ENCODE data around the gene LTBP2.

The LTBP2 gene

GRCh38 chr14:74551431-74552371, 60.3 kb downstream of the LTBP2 start:
- Histone ChIP-seq H3K9me3 (ENCODE audit: control extremely low read depth in 1 of 5, control insufficient read depth in 4 of 5, insufficient read depth in 2 of 5, low read depth in 1 of 5, low read length in 4 of 5) (no peaks in the 10 kb centered on the region), H3K36me3 (ENCODE audit: control insufficient read depth in 4 of 4, insufficient read depth in 4 of 4, low read length in 3 of 4) (no peaks in the 10 kb centered on the region), H3K4me1 (ENCODE audit: control extremely low read depth in 1 of 4, control insufficient read depth in 4 of 4, insufficient read depth in 4 of 4, low read length in 3 of 4) (peaks cover 0 to 23% (median 17%) of the 10 kb centered on the region in 4 experiments), H3K4me3 (ENCODE audit: control insufficient read depth in 1 of 7, extremely low read depth in 1 of 7, insufficient read depth in 4 of 7, low read depth in 2 of 7, low read length in 6 of 7) (no peak overlapping the region), H3K27me3 (replicated peaks in 2 of 5; ENCODE audit: control insufficient read depth in 4 of 5, insufficient read depth in 5 of 5, low read length in 4 of 5) (no peaks in the 10 kb centered on the region), H3K27ac (ENCODE audit: insufficient read depth in 1 of 2, low read depth in 1 of 2, low read length in 2 of 2, poor library complexity in 1 of 2, severe bottlenecking in 2 of 2) (no peak overlapping the region)
- no peak for DNase-seq
- WGBS (ENCODE audit: insufficient coverage): 92% methylated on average over 15 of the region's 21 CpGs
- POLR2A ChIA-PET: no interaction called here
- CTCF ChIA-PET: interaction anchor here (0.7 to 1.7 kb wide), 3 partner anchors 14 to 93 kb away, joined by 3 read pairs; no protein-coding TSS in a partner anchor

- Histone ChIP-seq H3K36me3 (ENCODE audit: control insufficient read depth in 4 of 4, insufficient read depth in 4 of 4, low read length in 3 of 4) (no peaks in the 10 kb centered on the region), H3K4me3 (ENCODE audit: control insufficient read depth in 1 of 7, extremely low read depth in 1 of 7, insufficient read depth in 4 of 7, low read depth in 2 of 7, low read length in 6 of 7) (no peak overlapping the region), H3K27ac (ENCODE audit: insufficient read depth in 1 of 2, low read depth in 1 of 2, low read length in 2 of 2, poor library complexity in 1 of 2, severe bottlenecking in 2 of 2) (no peak overlapping the region), H3K4me1 (ENCODE audit: control extremely low read depth in 1 of 4, control insufficient read depth in 4 of 4, insufficient read depth in 4 of 4, low read length in 3 of 4) (peaks cover 0 to 23% (median 17%) of the 10 kb centered on the region in 4 experiments), H3K27me3 (replicated peaks in 2 of 5; ENCODE audit: control insufficient read depth in 4 of 5, insufficient read depth in 5 of 5, low read length in 4 of 5) (no peaks in the 10 kb centered on the region), H3K9me3 (ENCODE audit: control extremely low read depth in 1 of 5, control insufficient read depth in 4 of 5, insufficient read depth in 2 of 5, low read depth in 1 of 5, low read length in 4 of 5) (no peaks in the 10 kb centered on the region)
- 96% methylated on average over 6 of the region's 11 CpGs for WGBS (ENCODE audit: insufficient coverage)
- ChIA-PET POLR2A (no interaction called here), CTCF (interaction anchor here (1.7 kb wide), 1 partner anchor 14 kb away, joined by 3 read pairs; no protein-coding TSS in a partner anchor)
- no peak for DNase-seq
Observed at GRCh38 chr14:74551001-74551400, 61.0 kb downstream of the LTBP2 start.

- no peaks in the 10 kb centered on the region for H3K27me3 ChIP-seq (replicated peaks in 2 of 5; ENCODE audit: control insufficient read depth in 4 of 5, insufficient read depth in 5 of 5, low read length in 4 of 5)
- no peak overlapping the region for H3K4me3 ChIP-seq (ENCODE audit: control insufficient read depth in 1 of 7, extremely low read depth in 1 of 7, insufficient read depth in 4 of 7, low read depth in 2 of 7, low read length in 6 of 7)
- H3K9me3 ChIP-seq (ENCODE audit: control extremely low read depth in 1 of 5, control insufficient read depth in 4 of 5, insufficient read depth in 2 of 5, low read depth in 1 of 5, low read length in 4 of 5): no peaks in the 10 kb centered on the region
- no peak overlapping the region for H3K27ac ChIP-seq (ENCODE audit: insufficient read depth in 1 of 2, low read depth in 1 of 2, low read length in 2 of 2, poor library complexity in 1 of 2, severe bottlenecking in 2 of 2)
- ChIA-PET CTCF (interaction anchor here (1.3 to 1.7 kb wide), 2 partner anchors 13 to 15 kb away, joined by 3 read pairs; no protein-coding TSS in a partner anchor), POLR2A (interaction anchor here (0.5 kb wide), 1 partner anchor 20 kb away, joined by 3 read pairs; no protein-coding TSS in a partner anchor)
- DNase-seq: no peak
- H3K36me3 ChIP-seq (ENCODE audit: control insufficient read depth in 4 of 4, insufficient read depth in 4 of 4, low read length in 3 of 4): no peaks in the 10 kb centered on the region
- WGBS (ENCODE audit: insufficient coverage): 0% methylated on average over 1 of the region's 1 CpG
- peaks cover 0 to 17% (median 13%) of the 10 kb centered on the region in 4 experiments for H3K4me1 ChIP-seq (ENCODE audit: control extremely low read depth in 1 of 4, control insufficient read depth in 4 of 4, insufficient read depth in 4 of 4, low read length in 3 of 4)
Observed at GRCh38 chr14:74550071-74550470, 62.0 kb downstream of the LTBP2 start.

- no peaks in the 10 kb centered on the region for H3K9me3 ChIP-seq (ENCODE audit: control extremely low read depth in 1 of 5, control insufficient read depth in 4 of 5, insufficient read depth in 2 of 5, low read depth in 1 of 5, low read length in 4 of 5)
- H3K27ac ChIP-seq (ENCODE audit: insufficient read depth in 1 of 2, low read depth in 1 of 2, low read length in 2 of 2, poor library complexity in 1 of 2, severe bottlenecking in 2 of 2): no peak overlapping the region
- H3K36me3 ChIP-seq (ENCODE audit: control insufficient read depth in 4 of 4, insufficient read depth in 4 of 4, low read length in 3 of 4): no peaks in the 10 kb centered on the region
- ChIA-PET POLR2A (interaction anchor here (0.5 kb wide), 1 partner anchor 20 kb away, joined by 3 read pairs; no protein-coding TSS in a partner anchor), CTCF (interaction anchor here (1.3 kb wide), 1 partner anchor 15 kb away, joined by 3 read pairs; no protein-coding TSS in a partner anchor)
- peaks cover 0 to 13% (median 9%) of the 10 kb centered on the region in 4 experiments for H3K4me1 ChIP-seq (ENCODE audit: control extremely low read depth in 1 of 4, control insufficient read depth in 4 of 4, insufficient read depth in 4 of 4, low read length in 3 of 4)
- H3K4me3 ChIP-seq (ENCODE audit: control insufficient read depth in 1 of 7, extremely low read depth in 1 of 7, insufficient read depth in 4 of 7, low read depth in 2 of 7, low read length in 6 of 7): no peak overlapping the region
- H3K27me3 ChIP-seq (replicated peaks in 2 of 5; ENCODE audit: control insufficient read depth in 4 of 5, insufficient read depth in 5 of 5, low read length in 4 of 5): no peaks in the 10 kb centered on the region
- 100% methylated on average over 1 of the region's 1 CpG for WGBS (ENCODE audit: insufficient coverage)
- no peak for DNase-seq
Observed at GRCh38 chr14:74549588-74549987, 62.4 kb downstream of the LTBP2 start.

- no peaks in the 10 kb centered on the region for H3K36me3 ChIP-seq (ENCODE audit: control insufficient read depth in 4 of 4, insufficient read depth in 4 of 4, low read length in 3 of 4)
- H3K4me3 ChIP-seq (ENCODE audit: control insufficient read depth in 1 of 7, extremely low read depth in 1 of 7, insufficient read depth in 4 of 7, low read depth in 2 of 7, low read length in 6 of 7): no peak overlapping the region
- no peak overlapping the region for H3K27ac ChIP-seq (ENCODE audit: insufficient read depth in 1 of 2, low read depth in 1 of 2, low read length in 2 of 2, poor library complexity in 1 of 2, severe bottlenecking in 2 of 2)
- H3K27me3 ChIP-seq (replicated peaks in 2 of 5; ENCODE audit: control insufficient read depth in 4 of 5, insufficient read depth in 5 of 5, low read length in 4 of 5): no peaks in the 10 kb centered on the region
- ChIA-PET CTCF (interaction anchor here (1.2 kb wide), 1 partner anchor 63 kb away, joined by 4 read pairs; the partner anchor contains the start of gene LTBP2), POLR2A (no interaction called here)
- H3K9me3 ChIP-seq (ENCODE audit: control extremely low read depth in 1 of 5, control insufficient read depth in 4 of 5, insufficient read depth in 2 of 5, low read depth in 1 of 5, low read length in 4 of 5): no peaks in the 10 kb centered on the region
- 100% methylated on average over 2 of the region's 3 CpGs for WGBS (ENCODE audit: insufficient coverage)
- no peak for DNase-seq
- H3K4me1 ChIP-seq (ENCODE audit: control extremely low read depth in 1 of 4, control insufficient read depth in 4 of 4, insufficient read depth in 4 of 4, low read length in 3 of 4): peaks cover 0 to 6% (median 3%) of the 10 kb centered on the region in 4 experiments
Observed at GRCh38 chr14:74548881-74549280, 63.2 kb downstream of the LTBP2 start.

- ChIA-PET POLR2A (no interaction called here), CTCF (interaction anchor here (1.2 kb wide), 1 partner anchor 64 kb away, joined by 4 read pairs; the partner anchor contains the start of gene LTBP2)
- no peak overlapping the region for H3K4me3 ChIP-seq (ENCODE audit: control insufficient read depth in 1 of 7, extremely low read depth in 1 of 7, insufficient read depth in 4 of 7, low read depth in 2 of 7, low read length in 6 of 7)
- no peaks in the 10 kb centered on the region for H3K36me3 ChIP-seq (ENCODE audit: control insufficient read depth in 4 of 4, insufficient read depth in 4 of 4, low read length in 3 of 4)
- H3K27ac ChIP-seq (ENCODE audit: insufficient read depth in 1 of 2, low read depth in 1 of 2, low read length in 2 of 2, poor library complexity in 1 of 2, severe bottlenecking in 2 of 2): no peak overlapping the region
- H3K27me3 ChIP-seq (replicated peaks in 2 of 5; ENCODE audit: control insufficient read depth in 4 of 5, insufficient read depth in 5 of 5, low read length in 4 of 5): no peaks in the 10 kb centered on the region
- no peaks in the 10 kb centered on the region for H3K4me1 ChIP-seq (ENCODE audit: control extremely low read depth in 1 of 4, control insufficient read depth in 4 of 4, insufficient read depth in 4 of 4, low read length in 3 of 4)
- WGBS (ENCODE audit: insufficient coverage): 98% methylated on average over 4 of the region's 5 CpGs
- no peaks in the 10 kb centered on the region for H3K9me3 ChIP-seq (ENCODE audit: control extremely low read depth in 1 of 5, control insufficient read depth in 4 of 5, insufficient read depth in 2 of 5, low read depth in 1 of 5, low read length in 4 of 5)
- no peak for DNase-seq
Observed at GRCh38 chr14:74547331-74547927, 64.6 kb downstream of the LTBP2 start.

All from common myeloid progenitor, CD34-positive (primary cell).